Kidney (tissue), 14 donors: ENCODE data around the gene FYB1. TPM values are rescaled to one million over a fixed set of nuclear protein-coding genes. Genes with fewer than 3 reads are reported as not detected.

Experiments
- DNase-seq, 5 donors: peaks; one replicate each; pipeline ENCODE4 v3.0.0-alpha.2; 2013 to 2020
- FAIRE-seq: peaks from 2 replicates; lab custom pipeline; 2012; peaks lifted over from hg19 to GRCh38; lab: Jason Lieb, UNC
- H3K27ac ChIP-seq, 2 donors: one replicate each; pipeline ENCODE4 v1.7.0; 2013; ENCODE audit warnings: low read depth in 2 of 2, low read length in 2 of 2, inconsistent platforms in 1 of 2
- H3K27me3 ChIP-seq: one replicate; pipeline ENCODE4 v1.7.1; 2013; ENCODE audit warnings: low read length, inconsistent platforms; ENCODE audit not compliant: control insufficient read depth, insufficient read depth
- H3K36me3 ChIP-seq, 3 donors: one replicate each; pipeline versions ENCODE4 v1.7.0 to v1.7.1; 2013; ENCODE audit warnings: low read length in 3 of 3, control low read depth in 1 of 3, inconsistent platforms in 1 of 3; ENCODE audit not compliant: insufficient read depth in 3 of 3, control insufficient read depth in 2 of 3
- H3K4me1 ChIP-seq, 3 donors: one replicate each; pipeline versions ENCODE4 v1.7.0 to v1.7.1; 2013; ENCODE audit warnings: low read length in 3 of 3, inconsistent platforms in 1 of 3, low read depth in 1 of 3; ENCODE audit not compliant: control insufficient read depth in 2 of 3, insufficient read depth in 2 of 3
- H3K4me3 ChIP-seq, 3 donors: one replicate each; pipeline versions ENCODE4 v1.7.0 to v1.8.1; 2013; ENCODE audit warnings: low read length in 3 of 3, control low read depth in 1 of 3, inconsistent platforms in 1 of 3
- H3K9ac ChIP-seq, 3 donors: one replicate each; pipeline versions ENCODE4 v1.7.0 to v1.7.1; 2013; ENCODE audit warnings: low read length in 3 of 3, control low read depth in 1 of 3, inconsistent platforms in 1 of 3
- H3K9me3 ChIP-seq, 3 donors: one replicate each; pipeline versions ENCODE4 v1.7.0 to v1.7.1; 2013; ENCODE audit warnings: low read length in 3 of 3, control low read depth in 1 of 3, inconsistent platforms in 1 of 3; ENCODE audit not compliant: control insufficient read depth in 2 of 3, insufficient read depth in 1 of 3
- CTCF ChIP-seq: IDR thresholded peaks from 3 replicates; pipeline ENCODE4 v1.5.1; 2012; ENCODE audit warnings: mild to moderate bottlenecking, moderate library complexity, borderline replicate concordance; ENCODE audit not compliant: insufficient read depth; ENCODE audit errors: extremely low read depth
- intact Hi-C: fragments of 100-400 bp; cut with DNase I; formaldehyde crosslinking; loops from one replicate; pipeline ENCODE4 v1.11.1; 2022
- polyA plus RNA-seq: library from polyadenylated mRNA; stranded (reverse); fragments of 350-450 nt; fragmentation: Illumina TruSeq; extraction: RNeasy Lipid Tissue Mini Kit (QIAGEN cat#74804); gene quantifications from one replicate; pipeline ENCODE4 v1.2.3, GENCODE V29; 2014; ENCODE audit warnings: low read depth, low replicate concordance; ENCODE audit not compliant: insufficient read depth
- total RNA-seq: library from RNA; stranded (reverse); fragmentation: NEBNext Ultra II Directional; extraction: Animal tissue kit (Norgen Biotek cat#: 25700); gene quantifications from one replicate; pipeline ENCODE4 v1.2.1, GENCODE V29; 2021
- donor health status: control.
- donor health status: control.
- donor health status: control.
- donor health status: control.
- donor health status: control.
- donor health status: DM: yes; HTN: yes; CAD: no.
- donor health status: Normal renal cell carcinoma (clear cell type).

Gene FYB1
- total and polyA plus RNA-seq, 2 donors from 2014 or later: 2.3 to 53.7 TPM

- DNase-seq (no peak), FAIRE-seq (no peak)
- intact Hi-C loops: no loop called here
These were observed 105.2 kb downstream of the FYB1 start for GRCh38 chr5:39114155-39114554.

GRCh38 chr5:39113354-39113953 lies 105.9 kb downstream of the FYB1 start:
- H3K27me3 ChIP-seq: no peaks in the 10 kb centered on the region
- no peaks in the 10 kb centered on the region for H3K4me1 ChIP-seq
- no peak overlapping the region for H3K27ac ChIP-seq
- FAIRE-seq: no peak
- no peak for DNase-seq
- H3K36me3 ChIP-seq: no peaks in the 10 kb centered on the region
- intact Hi-C loops: no loop called here
- no peak for TF ChIP-seq CTCF
- H3K9me3 ChIP-seq: no peaks in the 10 kb centered on the region
- no peak overlapping the region for H3K4me3 ChIP-seq
- H3K9ac ChIP-seq: no peak overlapping the region

More at GRCh38 chr5:39114155-39114554, 105.2 kb downstream of the FYB1 start:
- Histone ChIP-seq H3K9ac (no peak overlapping the region), H3K9me3 (no peaks in the 10 kb centered on the region), H3K27me3 (no peaks in the 10 kb centered on the region), H3K4me3 (no peak overlapping the region), H3K27ac (no peak overlapping the region), H3K36me3 (no peaks in the 10 kb centered on the region), H3K4me1 (no peaks in the 10 kb centered on the region)
- no peak for TF ChIP-seq CTCF

- no peak for TF ChIP-seq CTCF
- Histone ChIP-seq H3K36me3 (no peaks in the 10 kb centered on the region), H3K27me3 (no peaks in the 10 kb centered on the region), H3K4me3 (no peak overlapping the region), H3K4me1 (no peaks in the 10 kb centered on the region), H3K27ac (no peak overlapping the region), H3K9me3 (no peaks in the 10 kb centered on the region), H3K9ac (no peak overlapping the region)
- intact Hi-C loops: no loop called here
- FAIRE-seq (no peak), DNase-seq (no peak)
These were observed 109.8 kb downstream of the FYB1 start for GRCh38 chr5:39109606-39110005.

GRCh38 chr5:39108987-39109386 lies 110.4 kb downstream of the FYB1 start:
- Histone ChIP-seq H3K36me3 (no peaks in the 10 kb centered on the region), H3K27ac (no peak overlapping the region), H3K9me3 (no peaks in the 10 kb centered on the region), H3K9ac (no peak overlapping the region), H3K4me3 (no peak overlapping the region), H3K27me3 (no peaks in the 10 kb centered on the region), H3K4me1 (no peaks in the 10 kb centered on the region)
- DNase-seq: no peak
- no peak for FAIRE-seq
- TF ChIP-seq CTCF: no peak
- intact Hi-C loops: no loop called here
